AG20443 (cell line): ENCODE data around the gene SPDYE3.
"Not testable (repeated sequence)": the region's sequence is repeated elsewhere in the genome, so short reads cannot be mapped to it uniquely, and the experiment has no call there.

ENCODE experiments used
- DNase-seq: peaks from one replicate; pipeline ENCODE4 v3.0.0; 2012; ENCODE audit warnings: low spot score, mixed read lengths

SPDYE3 gene

DNA sequence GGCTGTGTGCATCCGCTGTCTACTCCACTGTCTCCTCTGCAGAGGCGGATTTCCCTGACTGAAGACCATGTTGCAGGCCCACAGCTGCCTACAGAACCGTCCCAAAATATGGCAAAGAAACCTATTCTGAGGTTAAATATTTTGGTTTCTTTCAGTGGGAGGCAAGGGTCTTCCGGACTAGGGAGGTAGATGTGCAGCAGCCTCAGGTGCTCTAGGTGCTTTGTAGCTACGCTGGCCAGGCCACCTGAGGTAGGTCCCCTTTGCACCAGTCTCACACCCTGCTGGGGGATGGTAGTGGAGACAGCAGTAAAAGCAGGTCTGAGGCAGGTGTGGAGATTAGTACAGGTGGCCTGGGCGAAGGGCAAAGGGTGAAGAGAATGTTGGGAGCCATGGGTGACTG lies 42.3 kb downstream of the SPDYE3 start:
- no peak for DNase-seq

DNA sequence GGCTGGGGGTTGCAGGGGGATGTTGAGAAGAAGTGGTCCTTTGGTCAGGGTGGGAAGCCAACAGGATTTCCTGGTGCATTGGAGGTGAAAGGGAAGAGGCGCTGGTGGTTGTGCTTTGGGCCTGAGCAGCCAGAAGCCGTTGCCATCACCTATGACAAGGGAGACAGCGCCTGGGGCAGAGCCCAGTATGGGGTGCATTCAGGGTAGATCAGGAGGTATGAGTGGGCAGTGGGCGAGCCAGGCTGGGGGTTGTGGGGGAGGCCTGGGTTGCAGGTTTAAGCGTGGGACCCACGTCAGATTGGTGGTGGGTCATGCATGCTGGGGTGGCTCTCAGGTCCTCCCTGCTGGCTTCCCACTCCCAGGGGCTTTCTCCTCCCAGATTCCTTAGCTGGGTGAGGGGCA lies 44.2 kb downstream of the SPDYE3 start:
- DNase-seq, result no peak

DNA sequence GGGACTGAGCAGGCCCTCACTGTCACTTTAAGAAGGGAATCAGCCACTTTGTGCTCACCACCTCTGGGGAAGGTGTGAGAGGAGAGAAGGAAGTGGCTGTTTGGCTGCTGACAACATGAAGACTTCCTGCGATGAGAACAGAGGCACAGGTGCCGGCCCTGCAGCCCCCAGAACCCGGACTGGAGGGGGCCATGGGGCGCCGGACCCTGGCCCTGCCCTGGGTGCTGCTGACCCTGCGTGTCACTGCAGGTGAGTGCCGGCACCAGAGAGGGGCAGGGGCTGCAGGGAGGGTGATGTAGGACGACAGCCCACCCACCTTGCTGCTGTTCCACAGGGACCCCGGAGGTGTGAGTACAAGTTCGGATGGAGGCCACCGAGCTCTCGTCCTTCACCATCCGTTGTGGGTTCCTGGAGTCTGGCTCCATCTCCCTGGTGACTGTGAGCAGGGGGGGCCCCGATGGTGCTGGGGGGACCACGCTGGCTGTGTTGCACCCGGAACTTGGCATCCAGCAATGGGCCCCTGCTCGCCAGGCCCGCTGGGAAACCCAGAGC lies 44.8 kb downstream of the SPDYE3 start:
- not testable (repeated sequence) for DNase-seq

GRCh38 chr7:100352984-100353684 lies 45.6 kb downstream of the SPDYE3 start:
- no peak for DNase-seq

GRCh38 chr7:100353685-100354330 lies 46.3 kb downstream of the SPDYE3 start:
- no peak for DNase-seq

DNA sequence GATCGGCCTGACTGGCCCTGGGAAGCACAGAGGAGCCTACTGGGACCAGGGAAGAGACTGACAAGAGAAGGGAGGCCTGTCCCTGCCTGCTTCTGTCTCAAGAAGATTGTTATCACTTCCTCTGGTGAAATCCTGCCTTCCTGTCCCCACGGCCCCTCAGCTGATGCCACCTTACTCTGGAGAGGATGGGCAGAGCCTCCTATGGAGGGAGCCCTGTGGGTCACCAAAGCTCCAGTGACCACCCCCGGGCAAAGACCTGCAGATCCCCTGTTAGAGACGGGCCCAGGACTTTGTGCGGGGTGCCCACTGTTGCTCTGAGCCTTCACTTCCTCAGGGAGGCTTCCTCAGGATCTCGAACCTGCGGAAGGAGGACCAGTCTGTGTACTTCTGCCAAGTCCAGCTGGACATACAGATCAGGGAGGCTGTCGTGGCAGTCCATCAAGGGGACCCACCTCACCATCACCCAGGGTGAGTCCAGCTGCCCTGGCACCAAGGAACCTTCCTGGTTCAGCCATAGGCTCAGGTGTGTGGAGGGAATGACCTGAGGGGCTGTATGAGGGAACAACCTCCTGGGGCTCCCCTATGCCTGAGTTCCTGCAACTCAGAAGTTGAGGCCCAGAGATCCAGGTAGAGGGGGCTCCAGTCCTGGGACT lies 49.0 kb downstream of the SPDYE3 start:
- DNase-seq, result no peak

- no peak for DNase-seq
These were observed 49.6 kb downstream of the SPDYE3 start for GRCh38 chr7:100357131-100357561.

GRCh38 chr7:100358027-100358856 lies 50.7 kb downstream of the SPDYE3 start, which contains the start of gene PILRB:
PILRB (plus strand) TSS chr7:100358117; CDS start chr7:100358303, 186 bp downstream.
- no peak for DNase-seq

DNA sequence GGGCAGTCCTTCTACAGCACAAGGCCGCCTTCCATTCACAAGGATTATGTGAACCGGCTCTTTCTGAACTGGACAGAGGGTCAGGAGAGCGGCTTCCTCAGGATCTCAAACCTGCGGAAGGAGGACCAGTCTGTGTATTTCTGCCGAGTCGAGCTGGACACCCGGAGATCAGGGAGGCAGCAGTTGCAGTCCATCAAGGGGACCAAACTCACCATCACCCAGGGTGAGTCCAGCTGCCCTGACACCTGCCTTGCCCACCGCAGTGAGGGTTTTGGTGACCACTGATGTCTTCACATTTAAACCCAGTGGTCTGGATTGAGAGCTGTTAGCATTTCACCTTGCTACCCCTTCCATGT lies 51.3 kb downstream of the SPDYE3 start:
- no peak for DNase-seq

DNA sequence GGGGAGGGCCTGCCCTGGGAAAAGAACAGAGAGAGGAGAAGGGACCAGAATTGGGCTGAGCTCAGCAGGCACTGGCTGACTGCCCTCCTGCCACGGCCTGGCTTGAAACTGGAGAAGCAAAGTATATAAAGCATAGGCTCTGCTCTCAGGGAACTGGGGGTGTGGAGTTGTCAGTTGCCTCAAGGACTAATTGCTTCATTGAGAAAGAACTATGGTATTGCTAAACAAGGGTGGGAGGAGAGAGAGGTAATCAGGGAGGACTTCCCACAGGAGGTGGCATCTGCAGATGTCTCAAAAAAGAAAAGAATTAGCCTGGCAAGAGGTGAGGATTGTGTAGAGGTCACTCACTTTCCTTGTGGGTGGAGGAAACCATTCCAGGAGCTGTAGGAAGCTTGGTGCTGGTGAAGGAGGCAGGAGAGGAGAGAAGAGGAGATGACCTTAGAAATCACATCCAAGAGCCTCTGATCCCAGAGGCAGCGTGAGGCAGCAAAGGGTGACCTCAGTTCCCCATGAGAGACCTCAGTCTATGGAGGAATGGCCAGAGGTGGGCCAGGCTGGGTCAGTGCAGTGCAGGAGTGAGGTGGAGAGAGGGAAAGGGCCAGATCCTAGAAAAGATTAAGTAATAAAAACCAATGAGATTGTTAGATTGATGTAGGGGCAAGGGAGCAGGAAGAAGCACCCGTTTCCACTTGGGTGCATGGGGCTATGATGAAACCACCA lies 52.8 kb downstream of the SPDYE3 start:
- no peak for DNase-seq

DNA sequence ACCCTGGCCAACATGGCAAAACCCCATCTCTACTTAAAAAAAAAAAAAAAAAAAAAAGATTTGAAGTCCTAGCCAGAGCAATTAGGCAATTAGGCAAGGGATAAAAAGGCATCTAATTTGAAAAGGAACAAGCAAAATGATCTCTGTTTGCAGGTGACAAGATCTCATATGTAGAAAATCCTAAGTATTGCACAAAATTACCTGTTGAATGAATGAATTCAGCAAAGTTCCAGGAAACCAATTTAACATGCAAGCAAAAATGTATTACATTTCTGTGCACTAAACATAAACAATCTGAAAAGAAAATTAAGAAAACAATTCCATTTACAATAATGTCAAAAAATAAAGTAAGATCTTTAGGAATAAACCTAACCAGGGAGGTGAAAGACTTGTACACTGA lies 55.6 kb downstream of the SPDYE3 start:
- DNase-seq, result no peak

GRCh38 chr7:100363797-100364196 lies 56.3 kb downstream of the SPDYE3 start:
- not testable (repeated sequence) for DNase-seq

GRCh38 chr7:100364480-100364879 lies 57.0 kb downstream of the SPDYE3 start:
- DNase-seq, result no peak

GRCh38 chr7:100365998-100366367 lies 58.5 kb downstream of the SPDYE3 start:
- DNase-seq, result not testable (repeated sequence)

DNA sequence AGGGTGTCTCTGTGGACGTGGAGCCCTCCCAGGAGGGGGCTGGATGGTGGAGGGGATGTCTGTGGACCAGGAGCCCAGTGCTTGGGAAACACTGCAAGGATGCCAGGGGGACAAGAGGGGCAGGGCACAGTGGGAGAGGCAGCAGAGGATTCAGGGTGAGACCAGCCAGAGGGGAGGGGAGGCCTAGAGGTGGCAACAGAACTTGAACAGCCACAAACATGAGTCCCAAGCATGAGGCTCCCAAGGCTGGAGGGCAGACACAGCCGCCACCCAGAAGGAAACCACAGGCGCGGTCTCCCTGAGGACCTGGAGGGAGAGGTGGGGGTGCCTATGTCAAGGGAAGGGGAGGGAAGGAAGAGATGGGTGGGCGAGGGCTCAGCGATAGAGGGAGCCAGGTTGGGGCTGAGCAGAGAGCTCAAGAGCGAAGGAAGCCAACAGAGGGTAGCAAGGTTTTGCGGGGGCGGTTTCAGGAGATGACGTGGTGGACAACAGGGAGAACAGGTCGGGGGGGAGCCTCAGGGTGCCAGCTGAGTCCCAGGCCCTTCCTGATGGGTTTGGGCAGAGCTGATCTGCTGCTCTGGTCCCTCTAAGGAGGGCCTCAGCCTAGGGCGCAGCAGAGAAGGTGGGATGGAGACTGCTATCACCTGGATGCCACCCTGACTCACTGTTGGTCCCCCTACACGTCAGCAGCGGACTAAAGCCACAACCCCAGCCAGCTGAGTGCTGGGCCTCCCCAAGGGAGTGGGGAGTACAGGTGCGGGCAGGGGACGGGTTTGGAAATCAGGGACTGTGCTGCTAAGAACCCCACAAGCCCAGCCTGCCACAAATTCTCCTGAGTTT lies 59.1 kb downstream of the SPDYE3 start:
- no peak for DNase-seq

DNA sequence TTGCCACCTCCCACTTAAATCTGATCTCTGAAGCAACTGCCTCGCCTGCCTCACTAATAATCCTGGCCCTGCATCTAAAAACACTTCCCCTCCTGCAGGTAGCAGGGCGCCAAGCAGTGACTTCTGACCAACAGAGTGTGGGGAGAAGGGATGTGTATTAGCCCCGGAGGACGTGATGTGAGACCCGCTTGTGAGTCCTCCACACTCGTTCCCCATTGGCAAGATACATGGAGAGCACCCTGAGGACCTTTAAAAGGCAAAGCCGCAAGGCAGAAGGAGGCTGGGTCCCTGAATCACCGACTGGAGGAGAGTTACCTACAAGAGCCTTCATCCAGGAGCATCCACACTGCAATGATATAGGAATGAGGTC lies 59.7 kb downstream of the SPDYE3 start:
- DNase-seq, result no peak

- DNase-seq, result no peak
These were observed 60.4 kb downstream of the SPDYE3 start for GRCh38 chr7:100367676-100368613.

GRCh38 chr7:100369105-100369504 lies 61.6 kb downstream of the SPDYE3 start:
- DNase-seq, result no peak

DNA sequence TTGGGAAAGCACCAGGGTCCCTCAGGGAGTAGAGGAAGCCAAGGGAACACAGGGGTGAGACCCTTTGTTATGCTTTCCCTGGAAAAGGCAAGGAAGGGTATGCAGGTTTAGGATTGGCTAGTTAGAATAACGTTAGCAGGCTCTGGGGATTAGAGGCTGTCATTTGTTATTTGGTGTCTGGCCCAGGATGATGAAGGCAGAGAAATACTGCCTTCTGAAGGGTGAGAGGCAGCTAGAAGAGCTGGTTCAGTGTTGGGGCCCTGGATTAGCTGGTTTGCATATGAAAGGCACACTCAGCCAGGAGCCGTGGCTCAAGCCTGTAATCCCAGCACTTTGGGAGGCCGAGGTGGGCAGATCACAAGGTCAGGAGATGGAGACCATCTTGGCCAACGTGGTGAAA lies 62.8 kb downstream of the SPDYE3 start:
- no peak for DNase-seq
